Purkinje cell (primary cell): ENCODE data around the gene PSMB1. TPM values are rescaled to one million over a fixed set of nuclear protein-coding genes. Genes with fewer than 3 reads are reported as not detected.

Source experiments
- polyA plus RNA-seq: library from polyadenylated mRNA; unstranded; fragments of >200 nt; fragmentation: Nextera tagmentation; gene quantifications from 2 replicates; pipeline ENCODE4 v1.2.1, GENCODE V29; 2014

Gene PSMB1
- 332 and 345 TPM in 2 replicates for polyA plus RNA-seq

GRCh38 chr6:170552765-170553533 lies at the start of gene PSMB1:
Gene PSMB1, minus strand, starts transcription at chr6:170553307. Its CDS starts 65 bp downstream, at chr6:170553242.

DNA sequence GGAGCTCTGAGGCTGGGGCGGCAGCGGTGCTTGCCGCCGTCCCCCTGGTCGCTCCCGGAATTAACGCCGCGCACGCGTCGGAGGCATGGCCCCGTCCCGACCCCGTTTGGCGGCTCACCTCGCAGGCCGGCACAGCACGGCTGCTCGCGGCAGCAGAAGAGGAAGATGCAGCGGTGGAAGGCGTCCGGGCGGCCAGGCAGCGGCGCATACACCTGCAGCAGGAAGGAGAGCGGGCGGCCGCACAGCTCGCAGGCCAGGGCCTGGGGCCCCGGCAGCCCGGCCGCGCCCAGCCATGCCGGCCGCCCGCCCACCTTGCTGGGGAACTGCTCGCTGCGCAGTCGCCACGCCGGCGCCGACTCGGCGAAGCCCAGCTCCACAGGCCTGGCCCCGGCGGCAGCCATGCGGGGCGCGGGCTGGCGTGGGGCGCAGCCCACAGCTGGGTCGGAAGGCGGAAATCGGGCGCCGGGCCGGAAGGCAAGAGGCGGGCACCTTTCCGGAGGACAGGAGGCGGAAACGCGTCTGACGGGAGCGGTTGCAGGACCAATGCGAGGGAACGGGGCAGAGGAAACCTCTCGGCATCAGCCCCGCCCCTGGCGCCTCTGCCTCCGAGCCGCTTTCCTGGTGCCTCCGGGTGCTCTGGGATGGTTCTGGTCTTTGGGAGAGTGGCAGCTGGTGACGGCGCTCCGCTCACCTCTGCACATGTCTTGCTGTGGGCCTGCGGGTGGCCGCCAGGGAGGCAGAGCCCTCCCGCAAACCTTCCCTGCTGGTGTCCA lies 31.3 kb upstream of the PSMB1 start, which contains the start of gene PDCD2:
TSS of gene PDCD2 (minus strand) at position 457 of the 773 bp plus-strand sequence. CDS start at position 401, 56 bp downstream.

GRCh38 chr6:170554013-170554795 lies 1.1 kb upstream of the PSMB1 start, which contains the start of gene TBP:
Gene TBP, plus strand, starts transcription at chr6:170554369. Its CDS starts 2,661 bp downstream, at chr6:170557030.

Other genes starting within 250 kb of the PSMB1 start
- 34.3 and 37.4 TPM in 2 replicates for gene FAM120B, start 246.5 kb downstream of the PSMB1 start, polyA plus RNA-seq
- 13.1 and 18.3 TPM in 2 replicates for gene TBP, start 1.1 kb upstream of the PSMB1 start, polyA plus RNA-seq
- gene PDCD2, start 31.3 kb upstream of the PSMB1 start, polyA plus RNA-seq: 38.8 and 46.6 TPM in 2 replicates